Stimulated activated CD8-positive, alpha-beta memory T cell treated with anti-CD3 and anti-CD28 coated beads, Interleukin-12 subunit alpha, Interleukin-12 subunit beta, amount 100 ng/mL, for 1 hour (primary cell): Measurements from ENCODE around the gene EFCAB6.

Experiments
- DNase-seq: peaks from one replicate; pipeline ENCODE4 v3.0.0-alpha.2; 2020; ENCODE audit warnings: low read depth

EFCAB6 gene

GRCh38 chr22:43828998-43829782 is 17.1 kb upstream of the EFCAB6 start:
- no peak for DNase-seq

DNA sequence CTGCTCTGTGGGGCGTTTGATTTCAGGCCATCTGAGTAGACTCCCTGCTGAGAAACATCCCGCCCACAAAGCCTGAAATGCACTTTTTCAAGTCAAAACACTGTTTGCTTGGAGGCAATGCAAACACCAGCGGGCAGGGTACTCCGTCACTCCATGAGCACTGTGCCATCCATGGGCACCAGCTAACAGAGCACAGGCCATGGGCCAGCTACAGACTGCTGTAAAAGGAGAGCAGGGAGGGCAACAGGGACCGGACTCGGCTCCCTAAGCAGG is 16.6 kb upstream of the EFCAB6 start:
- DNase-seq = no peak

- no peak for DNase-seq
Observed at GRCh38 chr22:43827926-43828724, 16.0 kb upstream of the EFCAB6 start.

DNA sequence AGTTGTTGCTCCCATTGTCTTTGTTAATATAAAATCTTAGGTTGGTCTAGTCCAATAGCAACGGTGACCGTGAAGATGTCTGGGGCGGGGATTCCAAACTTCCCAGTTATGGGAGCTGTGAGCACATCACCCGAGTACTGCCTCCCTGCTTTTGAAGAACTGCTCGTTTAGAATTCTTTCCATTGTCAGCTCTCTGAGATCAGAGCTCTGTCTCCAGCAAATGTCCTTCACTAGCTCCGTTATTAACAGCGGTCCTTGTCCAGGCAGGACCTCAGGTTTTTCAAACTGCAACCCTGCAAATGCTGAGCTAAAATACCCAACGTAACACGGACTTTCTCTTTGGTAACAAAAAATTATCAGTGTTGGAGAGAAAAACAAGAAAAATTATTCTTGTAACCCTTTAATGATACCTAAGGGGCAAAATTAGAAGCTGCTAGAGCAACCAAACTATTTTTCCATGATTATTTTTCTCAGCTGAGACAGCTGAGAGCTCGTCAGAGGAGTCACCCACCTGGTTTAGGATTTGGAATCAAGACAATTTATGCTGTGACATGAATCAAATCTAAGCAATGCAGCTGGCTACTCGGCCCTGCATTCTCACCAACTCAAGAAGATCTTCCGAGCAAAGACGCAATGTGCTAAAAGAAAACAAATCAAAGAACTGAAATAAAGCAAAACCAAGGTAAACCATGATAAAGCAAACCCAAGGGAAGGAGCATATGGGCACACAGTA is 15.1 kb upstream of the EFCAB6 start:
- DNase-seq = no peak

DNA sequence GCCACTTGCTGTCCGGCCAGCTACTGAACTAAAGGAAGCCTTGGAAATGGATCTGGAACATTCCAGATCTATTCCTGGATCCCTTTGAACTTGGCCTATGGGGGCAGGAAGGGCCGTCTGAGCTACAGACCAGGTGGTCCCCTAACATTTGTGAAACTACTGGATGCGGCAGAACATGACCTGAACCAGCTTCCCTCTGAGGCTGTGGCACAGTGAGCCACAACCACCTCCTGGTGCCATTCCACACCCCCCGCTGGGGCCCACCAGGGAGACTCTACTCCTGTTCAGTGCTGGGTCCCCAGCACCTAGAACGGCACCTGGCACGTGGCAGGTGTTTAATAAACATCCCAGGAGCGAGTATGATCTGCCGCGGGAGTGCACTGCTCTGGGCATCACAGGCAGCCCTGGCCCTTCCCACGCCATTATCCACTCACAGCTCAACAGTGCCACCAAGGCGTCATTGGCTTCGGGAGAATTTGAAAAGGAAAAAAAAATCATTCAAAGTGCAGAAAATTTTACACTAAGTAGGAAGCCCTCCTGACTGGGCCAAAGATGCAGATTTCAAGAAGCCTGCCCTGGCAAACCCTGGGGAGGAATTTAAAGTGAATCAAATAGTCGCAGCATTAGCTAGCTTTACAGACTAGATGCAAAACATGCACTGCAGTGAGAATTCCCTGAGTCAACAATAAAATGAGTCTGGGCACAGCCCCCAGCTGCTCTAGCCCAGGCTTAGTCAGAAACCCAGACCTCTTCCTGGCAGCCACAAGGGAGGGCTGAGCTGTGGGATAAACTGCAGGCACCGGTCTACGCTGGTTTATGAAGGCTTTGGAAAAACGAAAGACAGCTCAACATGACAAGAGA is 14.3 kb upstream of the EFCAB6 start:
- DNase-seq = no peak

GRCh38 chr22:43825651-43826050 is 13.5 kb upstream of the EFCAB6 start:
- DNase-seq = no peak

DNA sequence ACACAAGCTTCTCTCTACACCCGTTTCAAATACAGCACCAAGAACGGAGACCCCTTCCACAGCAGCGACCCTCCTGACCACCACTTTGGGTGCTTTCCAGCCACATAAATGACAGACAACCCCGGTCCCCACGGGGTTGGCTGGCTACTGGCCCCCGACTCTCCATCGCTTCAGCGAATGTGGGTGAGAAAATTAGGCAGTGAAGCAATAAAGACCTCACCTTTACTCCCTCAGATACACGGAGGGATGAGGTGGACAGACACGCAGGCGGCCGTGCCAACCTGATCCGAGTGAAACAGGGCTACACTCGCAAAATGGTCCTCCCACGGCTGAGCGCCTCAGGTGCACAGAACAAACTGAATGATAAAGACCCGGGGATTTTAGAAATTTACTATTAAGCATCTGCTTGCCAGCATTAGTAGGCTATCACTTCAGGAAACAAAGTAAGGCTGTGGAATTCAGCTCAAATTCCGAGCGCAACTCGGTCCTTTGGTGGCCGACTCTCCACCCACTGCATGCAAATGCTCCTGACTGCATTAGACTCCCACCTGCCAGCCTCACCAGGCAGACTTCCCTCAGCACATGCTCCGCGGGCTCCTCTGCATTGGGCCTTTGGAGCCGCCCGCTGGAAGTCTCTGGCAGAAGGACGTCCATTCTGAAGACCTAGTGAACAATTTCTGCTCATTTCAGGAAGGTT is 12.8 kb upstream of the EFCAB6 start:
- DNase-seq = no peak

- DNase-seq = no peak
Observed at GRCh38 chr22:43823911-43824665, 12.0 kb upstream of the EFCAB6 start.

DNA sequence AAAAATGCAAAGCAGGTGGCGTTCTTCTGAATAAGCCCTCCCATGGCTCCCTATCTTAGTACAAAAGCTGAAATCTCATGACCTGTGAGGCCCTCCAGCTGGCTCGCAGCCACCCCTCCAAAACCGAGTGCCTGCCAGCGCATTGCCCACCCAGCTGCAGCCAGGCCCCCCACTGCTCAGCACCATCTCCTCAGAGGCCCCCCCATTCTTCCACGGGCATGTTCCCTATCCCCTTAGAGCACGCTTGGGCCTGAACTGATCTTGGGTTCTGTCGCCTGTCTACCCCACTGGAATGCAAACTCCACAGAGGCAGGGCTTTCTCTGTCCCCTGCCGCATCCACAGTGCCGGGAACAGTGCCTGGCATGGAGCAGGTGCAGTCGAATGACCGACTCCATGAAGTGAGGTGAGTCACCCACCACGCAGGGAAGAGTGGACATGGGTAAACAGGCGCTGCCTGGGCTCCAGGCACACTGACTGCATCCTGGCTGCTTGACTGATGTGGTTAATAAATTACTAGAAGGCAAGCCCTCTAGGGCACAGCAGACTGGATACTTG is 11.3 kb upstream of the EFCAB6 start:
- no peak for DNase-seq

DNA sequence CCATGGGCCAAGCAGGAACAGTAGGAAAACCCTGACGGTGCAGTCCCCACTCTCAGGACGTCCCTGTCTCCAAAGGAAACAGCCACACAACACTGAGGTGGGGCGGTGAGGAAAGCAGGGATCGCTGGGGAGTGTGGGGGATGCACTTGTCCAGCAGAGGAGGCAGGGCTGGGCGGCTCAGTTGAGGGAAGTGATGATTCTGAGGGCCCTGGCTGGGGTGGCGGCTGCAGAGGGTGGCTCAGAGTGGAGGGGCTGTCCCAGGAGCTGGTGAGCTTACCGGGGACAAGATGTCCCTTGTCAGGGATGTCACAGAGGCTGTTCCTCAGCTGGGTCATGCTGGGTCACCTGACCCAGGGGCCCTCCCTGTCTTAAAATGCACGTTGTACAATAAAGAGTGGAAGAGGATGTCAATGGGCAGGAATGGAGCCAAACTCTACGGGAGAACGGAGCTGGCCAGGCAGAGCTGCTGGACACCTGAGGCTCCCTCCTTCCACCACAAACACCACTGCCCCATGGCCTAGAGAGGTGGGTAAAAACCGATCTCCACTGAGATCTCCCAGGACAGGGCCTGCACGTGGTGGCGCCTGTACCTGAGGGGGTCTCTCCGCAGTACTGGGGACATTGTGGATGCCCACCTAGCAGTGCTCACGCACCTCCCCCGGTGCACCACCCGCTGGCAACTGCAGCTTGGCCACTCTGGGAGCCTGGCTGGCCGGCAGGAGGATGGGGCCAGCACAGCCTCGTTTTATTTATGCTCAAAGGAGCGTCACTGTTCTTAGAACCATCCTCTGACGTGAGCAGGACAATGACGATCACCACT is 9.7 kb upstream of the EFCAB6 start:
- DNase-seq = no peak

DNA sequence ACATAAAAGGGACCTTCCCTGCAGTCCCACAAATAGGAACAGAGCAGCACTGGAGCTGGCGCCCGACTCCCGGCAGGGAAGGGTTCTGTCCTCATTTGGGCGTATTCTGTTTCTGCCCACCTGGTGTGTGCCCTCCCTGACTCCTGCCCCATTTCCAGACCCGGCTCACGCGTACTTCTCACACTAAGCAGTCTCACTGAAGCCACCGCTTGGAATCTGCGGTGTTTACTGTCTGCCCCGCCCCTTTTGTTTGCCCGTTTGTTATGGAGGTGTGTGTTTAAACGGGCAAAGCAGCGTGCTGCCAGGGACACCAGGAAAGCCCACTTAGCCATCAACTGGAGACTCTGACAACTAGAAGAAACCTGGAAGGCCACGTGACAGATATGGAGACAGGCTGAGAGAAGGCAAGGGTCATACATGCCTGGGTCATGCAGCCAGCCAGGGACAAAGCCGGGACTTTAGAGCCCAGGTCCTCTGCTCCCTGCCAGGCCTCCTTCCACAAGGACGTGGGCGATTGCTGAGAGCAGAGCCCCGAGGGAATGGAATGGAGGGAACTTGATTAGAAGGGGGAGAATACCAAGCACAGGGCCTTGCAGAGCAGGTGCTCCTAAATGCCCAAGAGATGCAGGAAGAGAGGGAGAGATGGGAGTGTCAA is 8.7 kb upstream of the EFCAB6 start:
- DNase-seq = no peak

DNA sequence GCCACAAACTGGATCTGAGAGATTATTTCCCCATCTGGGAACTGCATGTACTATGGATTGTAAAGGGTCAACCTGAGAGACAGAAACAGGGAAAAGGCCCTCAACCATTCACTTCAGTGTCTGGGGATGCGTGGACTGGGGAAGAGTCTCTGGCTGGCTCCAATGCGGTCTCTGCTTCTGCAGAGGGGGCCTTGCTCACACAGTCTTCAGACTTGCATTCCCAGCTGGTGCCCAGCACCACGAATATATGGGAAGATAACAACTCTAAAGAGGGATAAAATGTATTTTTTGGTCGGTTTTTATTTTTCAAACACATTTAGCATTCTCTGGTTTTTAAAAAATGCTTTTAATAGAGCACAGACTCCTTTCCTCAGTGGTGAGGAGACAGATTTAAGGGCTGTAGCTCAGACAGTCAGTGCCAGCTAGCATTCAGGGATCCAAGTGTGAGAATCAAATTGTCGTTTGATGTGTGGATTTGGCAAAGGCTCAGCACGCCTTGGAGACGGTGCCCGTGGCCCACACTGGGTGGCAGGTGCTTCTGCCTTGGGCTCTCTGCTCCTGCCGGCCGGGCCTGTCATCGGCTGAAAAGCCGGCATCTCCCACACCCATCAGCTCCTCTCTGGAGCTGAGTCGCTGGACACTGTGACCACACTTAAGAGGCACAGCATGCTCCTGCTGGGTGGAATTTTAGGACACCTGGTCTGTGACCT is 8.0 kb upstream of the EFCAB6 start:
- DNase-seq = no peak

DNA sequence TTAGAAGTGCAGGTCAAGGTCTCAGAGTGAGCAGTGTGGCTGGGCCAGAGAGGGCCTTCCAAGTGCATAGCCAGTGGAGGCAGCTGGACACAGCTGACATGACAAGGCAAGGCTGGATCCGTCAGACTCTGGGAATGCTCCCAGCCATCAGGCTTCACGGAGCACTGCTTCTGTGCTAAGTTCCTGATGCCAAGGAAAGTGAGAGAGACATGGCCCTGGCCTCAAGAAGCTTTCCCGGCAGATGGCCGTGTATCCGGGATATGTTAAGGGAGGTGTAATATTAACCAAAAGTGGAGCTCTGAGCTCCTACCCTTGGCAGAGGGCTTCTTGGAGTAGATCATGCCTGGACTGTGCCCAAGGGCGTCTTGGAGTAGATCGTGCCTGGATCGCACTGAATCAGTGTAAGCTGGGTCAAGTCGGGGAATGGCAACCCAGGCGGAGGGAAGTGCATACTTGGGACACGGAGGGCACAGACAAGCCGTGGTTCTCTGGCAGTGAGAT is 7.4 kb upstream of the EFCAB6 start:
- no peak for DNase-seq

GRCh38 chr22:43818981-43819380 is 6.9 kb upstream of the EFCAB6 start:
- DNase-seq = no peak

GRCh38 chr22:43817402-43817801 is 5.3 kb upstream of the EFCAB6 start:
- no peak for DNase-seq

DNA sequence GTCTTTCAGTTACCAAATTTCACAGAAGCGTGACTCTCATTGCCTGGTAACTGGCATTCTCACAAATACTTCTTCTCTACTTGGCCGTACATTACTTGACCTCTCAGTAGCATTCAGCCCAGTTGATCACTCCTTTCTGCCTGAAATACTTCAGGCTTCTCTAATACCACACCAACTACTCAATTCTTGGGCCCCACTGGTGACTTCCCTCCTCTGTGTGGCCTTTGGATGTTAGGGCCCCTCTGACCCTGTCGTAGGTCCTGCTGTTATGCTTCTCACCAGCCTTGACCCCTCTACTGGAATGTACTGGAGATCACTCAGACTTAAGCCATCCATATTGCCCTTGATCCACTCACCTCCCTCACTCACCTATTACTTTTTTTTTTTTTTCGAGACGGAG is 2.2 kb upstream of the EFCAB6 start:
- DNase-seq = no peak

DNA sequence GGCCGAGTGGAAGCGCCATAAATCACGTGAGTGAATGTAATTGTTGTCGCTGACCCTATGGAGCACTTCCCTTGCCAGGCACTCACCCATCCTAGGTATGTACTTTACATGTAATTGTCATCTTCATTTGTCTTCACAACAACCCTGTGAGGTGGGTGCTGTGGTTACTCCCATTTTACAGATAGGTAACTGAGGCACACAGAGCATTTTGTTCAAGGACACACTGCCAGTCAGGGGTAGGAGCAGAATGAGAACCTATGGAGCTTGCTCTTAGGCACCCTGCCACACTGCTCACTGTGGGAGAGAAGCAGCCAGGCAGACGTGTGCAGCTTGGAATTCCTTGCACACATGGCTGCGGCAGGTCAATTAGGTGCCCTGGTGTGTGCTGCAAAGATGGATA is 785 bp upstream of the EFCAB6 start:
- no peak for DNase-seq

GRCh38 chr22:43811777-43812148 is 342 bp downstream of the EFCAB6 start:
- no peak for DNase-seq
